GM20431 (cell line): ENCODE data around the gene NCAPG2.
"Not testable (repeated sequence)": the region's sequence is repeated elsewhere in the genome, so short reads cannot be mapped to it uniquely, and the experiment has no call there.

Source experiments
- in situ Hi-C: fragments of 300-500 bp; cut with MseI, MboI; formaldehyde crosslinking; loops from one replicate; pipeline ENCODE4 v1.15.0; 2020; ENCODE audit warnings: low sequenced_read_pairs; ENCODE audit not compliant: unreplicated experiment

NCAPG2 gene

DNA sequence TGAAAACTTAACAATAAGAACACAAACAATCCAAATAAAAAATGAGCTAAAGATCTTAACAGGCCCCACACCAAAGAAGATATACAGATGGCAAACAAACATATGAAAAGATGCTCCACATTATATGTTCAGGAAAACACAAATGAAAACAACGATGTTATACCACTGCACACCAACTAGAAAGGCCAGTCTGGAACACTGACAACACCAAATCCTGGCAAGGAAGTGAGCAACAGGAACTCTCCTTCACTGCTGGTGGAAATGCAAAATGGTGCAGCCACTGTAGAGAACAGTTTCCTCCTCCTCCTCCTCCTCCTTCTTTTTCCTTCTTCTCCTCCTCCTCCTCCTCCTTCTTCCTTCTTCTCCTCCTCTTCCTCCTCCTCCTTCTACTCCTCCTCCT lies 12.2 kb upstream of the NCAPG2 start:
- in situ Hi-C loops: no loop called here

DNA sequence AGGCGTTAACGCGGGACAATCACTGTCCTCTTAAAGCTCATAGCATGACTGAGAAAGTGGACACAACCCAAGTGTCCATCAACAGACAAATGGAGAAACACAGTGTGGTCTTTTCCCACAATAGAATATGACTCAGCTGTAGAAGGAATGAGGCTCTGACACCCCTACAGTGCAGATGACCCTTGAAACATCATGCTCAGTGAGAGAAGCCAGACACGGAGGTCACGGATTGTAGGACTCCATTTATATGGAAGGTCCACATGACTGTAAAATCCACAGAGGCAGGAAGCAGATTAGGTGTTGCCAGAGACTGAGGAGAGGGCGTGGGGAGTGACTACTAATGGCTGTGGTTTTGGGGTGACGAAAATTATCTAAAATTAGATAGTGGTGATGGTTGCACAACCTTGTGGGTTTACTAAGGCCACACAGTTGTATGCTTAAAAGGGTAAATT lies 6.1 kb upstream of the NCAPG2 start:
- in situ Hi-C loops: no loop called here

DNA sequence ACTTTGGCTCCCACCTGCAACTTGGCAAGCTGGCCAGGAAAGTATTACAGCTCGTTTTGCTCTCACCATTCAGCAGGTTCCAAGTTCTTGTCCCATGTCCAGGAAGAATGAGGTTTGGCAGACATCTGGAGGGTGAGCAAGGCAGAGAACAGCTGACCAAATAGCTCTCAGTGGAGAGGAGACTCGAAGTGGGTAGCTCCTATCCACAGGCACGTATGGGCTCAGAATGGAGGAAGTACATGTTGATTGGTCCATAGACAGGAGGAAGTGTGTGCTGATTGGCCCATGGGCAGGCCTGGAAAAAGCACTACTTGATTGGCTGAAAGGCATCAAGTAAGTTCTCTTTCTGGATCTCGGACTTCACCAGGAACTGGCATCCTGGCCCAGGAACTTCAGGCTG lies 3.0 kb upstream of the NCAPG2 start:
- in situ Hi-C loops: no loop called here

DNA sequence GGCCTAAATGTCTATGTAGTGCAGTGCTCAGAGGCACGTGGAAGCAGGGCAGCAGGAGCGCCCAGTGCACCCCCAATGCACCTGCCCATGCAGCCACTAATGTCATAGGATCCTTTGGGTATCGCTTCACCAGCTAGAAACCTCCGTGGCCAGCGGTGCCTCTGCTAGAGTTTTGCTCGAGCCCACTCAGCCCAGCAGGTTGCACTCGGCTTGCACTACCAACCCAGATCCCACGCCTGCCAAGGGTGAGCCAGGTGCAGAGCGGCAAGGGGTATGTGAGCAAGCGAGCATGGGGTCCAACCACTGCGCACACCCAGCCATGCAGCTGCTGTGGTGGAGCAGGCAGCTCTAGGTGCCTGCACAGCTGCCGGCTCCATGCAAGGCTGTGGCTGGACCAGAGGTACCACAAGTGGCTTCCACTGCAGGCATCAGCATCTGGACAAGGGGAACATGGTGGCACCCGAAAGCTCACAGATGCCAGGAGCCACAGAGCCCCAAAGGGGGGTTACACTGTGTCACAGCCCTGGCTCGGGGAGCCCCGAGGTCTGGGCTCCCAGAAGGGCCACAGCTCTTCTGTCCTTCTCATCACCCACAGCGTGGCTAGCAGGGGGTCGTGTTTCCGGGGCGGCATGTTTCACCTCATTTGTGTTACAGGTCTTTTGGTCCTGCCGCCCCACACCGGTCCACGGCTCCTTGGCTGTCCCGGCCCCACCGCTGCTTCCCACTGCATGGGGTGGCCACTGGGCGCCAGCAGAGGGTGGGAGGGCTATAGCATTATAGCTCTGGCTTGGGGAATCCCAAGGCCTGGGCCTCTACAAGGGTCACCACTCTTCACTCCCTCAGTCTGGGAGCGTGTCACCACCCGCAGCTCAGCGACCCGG lies 2.3 kb upstream of the NCAPG2 start:
- in situ Hi-C loops: no loop called here

DNA sequence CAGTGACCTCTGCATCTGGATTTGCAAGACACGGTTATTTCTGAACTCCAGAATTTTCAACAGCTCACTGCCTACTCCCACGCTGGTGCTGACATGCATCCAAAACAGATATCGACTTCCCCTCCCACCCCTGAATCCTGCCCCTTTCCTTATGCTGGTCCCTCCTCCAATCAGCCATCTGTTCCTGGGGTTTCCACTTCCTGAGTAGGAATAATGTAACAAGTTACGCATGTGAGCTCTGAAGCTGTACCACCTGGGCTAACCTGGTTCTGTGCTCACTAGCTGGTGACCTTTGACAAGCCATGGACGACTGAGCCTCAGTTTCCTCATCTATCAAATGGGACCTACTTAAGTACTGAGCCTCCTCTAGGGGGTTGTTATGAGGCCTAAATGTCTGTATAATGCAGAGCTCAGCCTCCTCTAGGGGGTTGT lies 1.7 kb upstream of the NCAPG2 start:
- in situ Hi-C loops: no loop called here

DNA sequence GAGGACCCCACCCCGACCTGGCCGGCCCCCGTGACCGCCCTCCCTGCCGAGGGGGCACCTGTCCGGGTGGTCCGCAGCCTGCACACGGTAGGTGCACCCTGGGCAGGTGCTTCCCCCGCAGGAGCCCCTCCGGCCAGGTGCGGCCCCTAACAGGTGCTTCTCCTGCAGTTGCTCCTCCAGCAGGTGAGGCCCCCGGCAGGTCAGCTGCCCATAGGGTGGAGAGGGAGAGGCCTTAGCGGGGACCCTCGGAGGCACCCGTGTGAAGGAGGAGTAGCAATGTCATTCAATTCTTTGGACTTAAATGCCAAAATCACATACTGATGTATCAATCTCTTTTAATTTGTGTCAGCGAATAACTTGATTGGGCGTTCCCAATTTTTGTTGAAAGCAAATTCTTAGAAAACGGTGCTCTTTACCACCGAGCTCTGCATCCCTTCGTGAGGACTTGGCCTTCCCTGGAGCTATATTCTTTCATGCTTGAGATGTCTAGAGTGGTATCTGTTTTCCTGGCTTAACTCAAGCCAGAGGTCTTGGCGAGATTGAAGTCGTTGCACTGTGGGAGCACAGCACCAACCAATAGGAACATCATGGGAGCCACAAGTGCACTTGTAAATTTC lies 738 bp upstream of the NCAPG2 start:
- in situ Hi-C loops: no loop called here

DNA sequence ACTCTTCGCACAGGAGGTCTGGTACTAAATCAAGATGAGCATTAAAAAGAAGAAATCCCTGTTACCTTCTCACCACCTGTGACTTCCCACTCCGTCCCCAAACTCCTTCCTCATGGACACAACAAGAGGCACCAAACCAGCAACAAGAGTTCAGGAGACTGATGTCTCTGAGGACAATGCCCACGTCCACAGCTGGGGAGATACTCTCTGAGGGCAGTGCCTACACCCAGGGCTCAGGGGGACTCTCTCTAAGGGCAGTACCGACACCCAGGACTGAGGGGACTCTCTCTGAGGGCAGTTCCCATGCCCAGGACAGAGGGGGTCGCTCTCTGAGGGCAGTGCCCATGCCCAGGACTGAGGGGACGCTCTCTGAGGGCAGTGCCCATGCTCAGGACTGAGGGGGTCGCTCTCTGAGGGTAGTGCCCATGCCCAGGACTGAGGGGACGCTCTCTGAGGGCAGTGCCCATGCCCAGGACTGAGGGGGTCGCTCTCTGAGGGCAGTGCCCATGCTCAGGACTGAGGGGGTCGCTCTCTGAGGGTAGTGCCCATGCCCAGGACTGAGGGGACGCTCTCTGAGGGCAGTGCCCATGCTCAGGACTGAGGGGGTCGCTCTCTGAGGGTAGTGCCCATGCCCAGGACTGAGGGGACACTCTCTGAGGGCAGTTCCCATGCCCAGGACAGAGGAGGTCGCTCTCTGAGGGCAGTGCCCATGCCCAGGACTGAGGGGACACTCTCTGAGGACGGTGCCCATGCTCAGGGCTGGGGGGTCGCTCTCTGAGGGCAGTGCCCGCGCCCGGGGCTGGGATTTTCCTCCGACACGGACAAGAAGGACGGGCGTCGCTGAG lies 703 bp downstream of the NCAPG2 start:
- in situ Hi-C loops: not testable (repeated sequence)

DNA sequence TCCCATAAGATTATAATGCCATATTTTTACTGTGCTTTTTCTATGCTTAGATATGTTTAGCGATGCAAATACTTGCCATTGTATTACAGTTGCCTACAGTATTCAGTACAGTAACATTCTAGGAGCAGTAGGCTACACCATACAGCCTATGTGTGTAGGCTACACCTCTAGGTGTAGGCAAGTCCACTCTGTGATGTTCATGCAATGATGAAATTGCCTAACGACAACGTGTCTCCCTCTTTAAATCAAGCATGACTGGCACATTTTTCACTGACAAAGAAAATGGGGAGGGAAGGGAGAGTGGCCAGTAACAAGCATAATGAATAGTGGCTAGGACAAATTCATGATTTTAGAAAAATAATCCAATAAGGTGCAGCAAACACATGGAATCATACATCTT lies 1.7 kb downstream of the NCAPG2 start:
- in situ Hi-C loops: no loop called here

DNA sequence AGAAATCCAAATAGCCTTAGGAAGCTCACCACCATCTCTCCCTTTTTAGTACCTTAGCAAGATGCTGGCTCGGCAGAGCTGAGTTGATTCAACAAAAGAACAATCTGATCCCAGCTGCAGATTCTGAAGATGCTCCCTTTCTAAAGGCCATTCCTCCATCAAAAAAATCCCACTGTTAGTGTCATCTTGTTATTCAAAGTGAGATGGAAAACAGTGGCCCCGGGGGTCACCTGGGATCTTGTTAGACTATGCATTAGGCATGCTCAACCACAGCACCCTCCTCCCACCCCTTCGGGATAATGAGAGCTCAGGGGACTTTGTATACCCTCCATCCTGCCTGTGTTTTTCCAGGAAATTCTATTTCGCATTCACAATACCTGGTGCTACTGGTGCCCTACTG lies 2.4 kb downstream of the NCAPG2 start:
- in situ Hi-C loops: no loop called here

DNA sequence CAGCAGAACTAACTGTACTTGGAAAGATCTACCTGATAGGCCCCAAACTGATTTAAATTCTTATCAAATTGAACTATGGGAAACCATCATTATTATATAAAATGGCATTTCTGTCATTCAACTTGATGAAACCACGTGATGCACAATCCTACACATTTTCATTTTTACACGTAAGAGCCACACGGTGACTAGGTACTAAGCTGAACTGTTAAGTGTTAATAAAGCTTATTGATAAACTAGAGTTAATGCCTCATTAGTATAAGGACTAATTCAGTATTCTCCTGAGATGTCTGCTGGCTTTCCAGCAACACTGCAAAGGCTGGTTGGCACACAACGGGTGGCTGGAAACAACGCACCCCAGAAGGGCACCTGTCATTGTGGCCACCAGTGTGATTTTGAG lies 4.6 kb downstream of the NCAPG2 start:
- in situ Hi-C loops: no loop called here

DNA sequence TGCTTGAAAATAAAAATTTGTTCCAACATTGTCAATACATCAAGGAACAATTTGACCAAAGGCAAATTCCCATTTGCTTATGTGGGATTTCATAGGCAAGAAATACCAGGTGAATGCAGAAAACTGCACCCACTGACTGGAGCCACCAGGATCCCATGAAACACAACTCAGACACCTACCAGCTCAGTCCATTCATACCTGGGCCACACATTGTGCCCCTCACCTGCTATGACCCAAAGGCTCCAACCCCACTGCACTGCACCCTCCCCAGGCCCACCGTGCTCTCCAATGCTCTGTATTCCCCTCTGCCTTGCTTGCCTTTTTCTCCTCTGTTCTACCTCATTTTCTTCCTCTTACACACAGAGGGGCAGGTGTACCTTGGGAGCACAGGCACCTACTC lies 5.3 kb downstream of the NCAPG2 start:
- in situ Hi-C loops: no loop called here

DNA sequence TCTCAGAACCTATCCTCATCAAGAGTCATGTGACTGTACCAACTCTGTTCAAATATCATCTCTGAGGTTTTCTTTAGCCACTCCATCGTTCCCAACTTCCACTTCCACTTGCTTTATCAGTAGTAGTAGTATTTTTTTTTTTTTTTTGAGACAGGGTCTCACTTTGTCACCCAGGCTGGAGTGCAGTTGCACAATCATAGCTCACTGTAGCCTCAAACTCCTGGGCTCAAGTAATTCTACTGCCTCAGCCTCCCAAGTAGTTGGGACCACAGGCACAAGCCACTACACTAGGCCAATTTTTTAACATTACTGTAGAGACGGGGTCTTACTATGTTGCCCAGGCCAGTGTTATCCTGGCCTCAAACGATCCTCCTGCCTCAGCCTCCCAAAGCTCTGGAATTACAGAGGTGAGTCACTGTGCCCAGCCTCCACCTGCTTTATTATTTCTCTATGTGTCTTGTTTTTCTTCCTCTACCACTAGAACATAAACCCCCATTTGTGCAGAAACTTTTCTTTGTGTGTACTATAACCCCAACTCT lies 5.9 kb downstream of the NCAPG2 start:
- in situ Hi-C loops: no loop called here

DNA sequence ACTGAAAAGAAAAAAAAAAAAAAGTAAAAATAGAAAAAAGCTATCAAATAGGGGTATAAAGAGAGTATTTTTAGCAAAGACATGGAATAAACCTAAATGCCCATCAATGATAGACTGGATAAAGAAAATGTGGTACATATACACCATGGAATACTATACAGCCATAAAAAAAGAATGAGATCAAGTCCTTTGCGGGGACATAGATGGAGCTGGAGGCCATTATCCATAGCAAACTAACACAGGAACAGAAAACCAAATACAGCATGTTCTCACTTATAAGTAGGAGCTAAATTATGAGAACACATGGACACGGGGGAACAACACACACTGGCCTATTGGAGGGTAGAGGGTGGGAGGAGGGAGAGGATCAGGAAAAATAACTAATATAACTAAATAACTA lies 7.0 kb downstream of the NCAPG2 start:
- in situ Hi-C loops: not testable (repeated sequence)

DNA sequence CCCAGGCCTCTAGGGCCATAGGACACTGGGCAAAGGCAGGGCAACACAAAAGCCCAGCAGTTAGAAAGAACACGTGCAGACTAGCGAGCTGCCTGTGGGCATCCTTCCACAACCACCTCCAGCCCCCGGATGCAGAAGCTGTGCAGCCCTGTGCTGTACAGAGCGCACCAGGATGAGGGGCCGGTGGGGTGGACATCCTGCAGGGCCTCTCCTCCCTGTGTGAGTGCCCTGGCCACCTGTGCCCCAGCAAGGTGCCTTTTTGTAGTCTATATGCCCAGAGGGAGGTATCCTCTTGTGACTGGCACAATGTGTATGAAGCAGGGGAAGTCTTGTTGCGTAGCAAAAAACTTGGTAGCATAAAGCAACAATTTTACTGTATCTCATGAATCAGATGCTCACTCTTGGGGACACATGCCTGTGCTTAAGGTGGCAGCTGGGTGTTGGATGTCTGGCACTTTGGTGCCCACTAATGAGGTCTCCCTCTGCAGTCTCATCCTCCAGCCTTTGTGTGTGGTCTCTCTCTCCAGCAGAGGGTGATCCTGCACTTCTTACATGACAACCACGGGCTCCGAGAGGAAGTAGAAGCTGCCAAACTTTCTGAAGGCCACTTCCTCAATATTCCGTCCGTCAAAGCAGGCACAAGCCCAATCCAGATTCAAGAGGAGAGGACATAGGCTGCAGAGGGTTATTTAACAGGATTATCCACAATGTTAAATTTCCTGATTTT lies 8.7 kb downstream of the NCAPG2 start:
- in situ Hi-C loops: no loop called here

DNA sequence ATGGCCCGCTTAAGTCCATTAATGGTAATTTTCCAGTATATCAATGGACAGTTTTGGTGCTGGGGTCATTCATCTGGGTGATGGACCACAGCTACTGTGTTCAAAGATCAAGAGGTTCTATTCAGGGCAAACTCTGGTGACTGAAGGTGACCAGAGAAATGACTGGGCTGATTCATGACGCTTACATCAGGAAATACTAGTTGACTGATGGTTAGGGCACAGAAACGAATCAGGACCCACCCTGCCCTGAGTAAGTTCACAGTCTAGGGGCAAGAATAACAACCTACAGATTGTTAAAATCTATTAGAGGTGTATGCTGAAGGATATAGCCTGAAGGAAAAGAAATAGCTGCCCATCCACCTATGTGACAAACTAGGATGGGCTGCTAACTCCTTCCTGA lies 9.5 kb downstream of the NCAPG2 start:
- in situ Hi-C loops: no loop called here

DNA sequence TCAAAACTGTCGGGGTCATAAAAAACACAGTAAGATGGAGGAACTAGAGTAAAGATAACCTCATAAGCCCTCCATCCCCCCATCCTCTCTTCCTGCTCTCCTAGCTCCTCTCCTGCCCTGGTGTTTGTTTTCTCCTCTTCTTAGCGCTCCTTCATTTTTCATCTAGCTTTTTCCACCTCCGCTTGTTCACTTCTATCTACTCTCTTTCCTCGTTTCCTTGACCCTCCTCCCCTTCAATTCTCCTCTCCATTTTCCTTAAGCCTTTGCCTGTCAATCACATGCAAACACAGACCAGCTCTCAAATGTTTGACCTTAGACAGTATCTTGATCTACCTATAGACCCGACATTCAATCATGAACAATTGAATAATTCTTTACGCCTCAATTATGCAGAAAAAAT lies 10.0 kb downstream of the NCAPG2 start:
- in situ Hi-C loops: no loop called here

DNA sequence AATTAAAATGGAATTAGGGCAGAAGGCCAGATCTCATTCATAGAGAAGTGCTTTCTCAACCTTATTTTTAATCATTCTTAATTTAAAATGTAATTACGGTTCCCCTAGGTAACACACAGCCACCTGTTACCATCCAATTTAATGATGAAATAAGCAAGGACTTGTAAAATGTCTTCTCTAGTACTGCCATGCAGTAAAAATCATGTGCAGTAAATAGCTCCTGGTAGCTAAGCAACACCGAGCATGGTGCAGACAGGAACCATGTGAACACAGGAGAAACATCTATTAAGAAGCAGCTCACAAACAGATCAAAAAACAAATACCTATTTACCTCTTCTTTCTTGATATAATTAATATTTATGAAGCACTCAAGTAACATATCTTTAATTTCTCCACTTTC lies 15.1 kb downstream of the NCAPG2 start:
- in situ Hi-C loops: no loop called here

DNA sequence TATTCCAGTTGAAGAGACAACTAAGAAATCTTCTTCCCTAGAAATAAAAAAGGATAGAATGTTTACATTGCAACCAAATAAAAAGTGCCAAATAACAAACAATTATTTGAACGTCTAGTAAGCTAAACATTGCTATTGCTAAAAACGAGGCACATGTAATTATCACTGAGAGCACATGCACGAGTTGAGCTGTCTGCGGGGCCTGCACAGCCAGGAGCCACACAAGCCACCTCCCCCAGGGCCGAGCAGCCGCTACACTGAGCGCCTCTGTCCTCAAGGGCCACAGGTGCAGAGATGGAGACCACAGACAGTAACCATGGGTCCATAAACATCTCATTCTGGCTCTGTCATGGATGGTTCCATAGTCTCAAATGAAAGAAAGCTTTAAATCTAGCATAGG lies 17.2 kb downstream of the NCAPG2 start:
- in situ Hi-C loops: no loop called here

DNA sequence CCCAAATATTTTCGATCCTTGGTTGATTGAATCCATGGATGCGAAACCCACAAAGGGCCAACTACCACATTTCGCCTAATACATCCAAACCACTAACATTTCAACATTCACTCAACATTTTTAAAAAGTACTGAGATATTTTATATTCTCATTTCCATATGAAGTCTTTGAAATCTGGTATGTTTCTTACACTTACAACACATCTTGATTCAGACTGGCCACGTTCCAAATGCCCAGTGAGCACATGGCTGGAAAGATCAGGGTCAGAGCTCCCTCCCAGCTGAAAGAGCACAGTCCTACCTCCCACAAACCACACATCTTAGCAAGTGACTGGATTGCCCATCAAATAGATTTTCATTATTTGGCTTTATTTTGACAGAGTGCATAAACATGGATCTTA lies 18.9 kb downstream of the NCAPG2 start:
- in situ Hi-C loops: no loop called here

DNA sequence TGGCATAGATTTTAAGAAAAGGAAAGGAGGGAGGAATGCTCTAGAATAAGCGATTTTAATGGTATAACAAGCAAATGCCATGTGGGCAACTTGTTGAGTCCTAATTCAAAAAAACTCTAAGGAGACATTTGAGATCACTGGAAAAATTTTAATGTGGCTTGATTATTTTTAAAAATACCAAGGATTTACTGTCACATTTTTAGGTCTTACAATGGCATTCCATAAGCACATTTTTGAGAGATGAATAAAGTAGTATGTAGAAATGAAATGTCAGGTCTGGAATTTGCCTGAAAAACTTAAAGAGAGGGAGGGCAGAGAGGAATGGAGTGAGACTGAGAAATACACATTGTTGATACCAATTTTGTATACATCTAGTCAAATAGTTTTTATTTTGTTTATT lies 20.3 kb downstream of the NCAPG2 start:
- in situ Hi-C loops: no loop called here
